ENCODE results near the gene ECM2.
A peak's percentile ranks its signal among the peaks of the same experiment; 100 is the strongest.

The ECM2 gene

DNA sequence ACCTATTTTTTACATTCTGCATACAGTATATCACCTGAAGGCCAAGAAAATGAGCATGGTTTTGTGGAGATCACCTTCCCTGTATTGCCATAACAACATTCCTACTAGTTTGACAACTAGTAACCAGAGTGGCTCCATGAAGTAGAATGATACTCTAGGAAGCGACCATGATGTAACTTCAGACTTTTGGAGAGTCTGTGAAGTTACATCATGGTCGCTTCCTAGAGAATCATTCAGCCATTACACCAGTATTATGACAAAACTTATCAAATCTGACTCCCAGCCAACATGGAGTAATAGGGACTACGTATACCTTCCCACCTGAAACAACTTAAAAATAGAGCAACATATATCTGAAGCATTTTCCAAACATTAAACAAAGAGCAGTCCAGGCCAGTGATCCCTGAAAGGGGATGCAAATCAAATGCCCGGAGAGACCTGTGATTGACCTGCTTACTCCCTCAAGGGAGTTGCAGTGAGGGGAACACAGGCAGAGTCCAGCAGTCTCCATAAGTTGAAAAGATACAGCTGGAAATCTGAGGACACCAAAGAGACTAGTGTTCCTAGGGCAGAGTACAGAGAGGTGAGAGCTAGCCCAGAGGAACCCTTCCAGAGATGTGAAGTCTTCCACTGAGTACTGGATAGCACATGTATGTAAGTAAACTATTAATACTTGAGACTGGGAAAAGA is 7.8 kb downstream of the ECM2 start:
- H3K9me3 ChIP-seq (ENCODE audit: control insufficient read depth, insufficient read depth, low read length) = no peaks in the 10 kb centered on the region
- WGBS (ENCODE audit: insufficient coverage, insufficient read length) = no CpG with 5 or more reads among the region's 4 CpGs
- no peak overlapping the region for H3K27ac ChIP-seq (ENCODE audit: low read length)
- DNase-seq (ENCODE audit: low read depth, low spot score) = no peak
- no peak overlapping the region for H3K4me3 ChIP-seq (ENCODE audit: low read length)
- H3K27me3 ChIP-seq (ENCODE audit: control insufficient read depth, insufficient read depth, low read length) = no peaks in the 10 kb centered on the region
- H3K4me1 ChIP-seq (ENCODE audit: control insufficient read depth, insufficient read depth, low read length) = no peaks in the 10 kb centered on the region
- no peaks in the 10 kb centered on the region for H3K36me3 ChIP-seq (ENCODE audit: control insufficient read depth, insufficient read depth, low read length)

DNA sequence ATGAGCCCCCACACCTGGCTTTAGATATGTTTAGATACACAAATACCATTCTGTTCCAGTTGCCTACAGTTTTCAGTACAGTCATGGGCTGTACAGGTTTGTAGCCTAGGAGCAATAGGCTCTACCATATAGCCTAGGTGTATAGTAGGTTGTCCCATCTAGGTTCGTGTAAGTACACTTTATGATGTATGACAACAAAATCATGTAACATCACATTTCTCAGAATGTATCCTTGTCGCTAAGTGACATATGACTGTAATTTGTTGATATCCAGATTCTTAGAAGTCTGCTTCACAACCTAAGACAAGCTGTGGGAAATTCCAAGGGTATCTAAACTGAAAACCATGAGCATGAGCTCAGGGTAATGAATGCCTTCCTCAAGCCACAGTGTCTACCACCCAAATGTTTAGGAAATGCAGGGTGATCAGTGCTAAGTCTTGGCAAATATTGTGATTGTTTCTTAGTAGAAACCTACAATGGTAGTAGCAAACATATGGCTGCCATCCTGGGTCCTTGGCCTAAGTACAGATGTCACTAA is 8.4 kb downstream of the ECM2 start:
- Histone ChIP-seq H3K36me3 (ENCODE audit: control insufficient read depth, insufficient read depth, low read length) (no peaks in the 10 kb centered on the region), H3K4me1 (ENCODE audit: control insufficient read depth, insufficient read depth, low read length) (no peaks in the 10 kb centered on the region), H3K27ac (ENCODE audit: low read length) (no peak overlapping the region), H3K4me3 (ENCODE audit: low read length) (no peak overlapping the region), H3K9me3 (ENCODE audit: control insufficient read depth, insufficient read depth, low read length) (no peaks in the 10 kb centered on the region), H3K27me3 (ENCODE audit: control insufficient read depth, insufficient read depth, low read length) (no peaks in the 10 kb centered on the region)
- DNase-seq (ENCODE audit: low read depth, low spot score) = no peak
- WGBS (ENCODE audit: insufficient coverage, insufficient read length) = no CpG with 5 or more reads among the region's 2 CpGs

DNA sequence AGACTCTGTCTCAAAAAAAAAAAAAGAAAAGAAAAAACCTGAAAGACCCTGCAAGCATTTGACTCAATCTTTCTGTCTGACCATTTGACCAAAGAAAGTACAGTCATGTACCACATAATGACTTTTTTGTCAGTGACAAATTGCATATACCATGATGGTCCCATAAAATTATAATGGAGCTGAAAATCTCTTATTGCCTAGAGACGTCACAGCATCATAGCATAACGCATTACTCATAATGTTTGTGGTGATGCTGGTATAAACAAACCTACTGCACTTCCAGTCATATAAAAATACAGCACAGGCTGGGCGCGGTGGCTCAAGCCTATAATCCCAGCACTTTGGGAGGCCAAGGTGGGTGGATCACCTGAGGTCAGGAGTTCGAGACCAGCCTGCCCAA is 10.5 kb downstream of the ECM2 start:
- no peaks in the 10 kb centered on the region for H3K27me3 ChIP-seq (ENCODE audit: control insufficient read depth, insufficient read depth, low read length)
- no peaks in the 10 kb centered on the region for H3K36me3 ChIP-seq (ENCODE audit: control insufficient read depth, insufficient read depth, low read length)
- H3K4me3 ChIP-seq (ENCODE audit: low read length) = no peak overlapping the region
- no peak for DNase-seq (ENCODE audit: low read depth, low spot score)
- no peaks in the 10 kb centered on the region for H3K4me1 ChIP-seq (ENCODE audit: control insufficient read depth, insufficient read depth, low read length)
- no peaks in the 10 kb centered on the region for H3K9me3 ChIP-seq (ENCODE audit: control insufficient read depth, insufficient read depth, low read length)
- no peak overlapping the region for H3K27ac ChIP-seq (ENCODE audit: low read length)
- WGBS (ENCODE audit: insufficient coverage, insufficient read length) = no CpG with 5 or more reads among the region's 5 CpGs

DNA sequence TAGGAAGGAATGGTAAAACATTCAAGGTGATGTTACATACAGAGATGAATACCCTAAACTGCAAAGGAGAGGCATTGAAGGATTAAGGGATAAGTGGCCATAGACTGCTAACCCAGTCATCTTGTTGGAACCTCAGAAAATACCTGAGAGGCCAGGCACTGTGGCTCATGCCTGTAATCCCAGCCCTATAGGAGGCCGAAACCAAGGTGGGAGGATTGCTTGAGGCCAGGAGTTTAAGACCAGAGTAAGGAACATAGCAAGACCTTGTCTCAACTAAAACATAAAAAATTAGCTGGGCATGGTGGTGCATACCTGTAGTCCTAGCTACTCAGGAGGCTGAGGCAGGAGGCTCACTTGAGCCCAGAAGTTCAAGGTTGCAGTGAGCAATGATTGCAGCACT is 10.9 kb downstream of the ECM2 start:
- Histone ChIP-seq H3K4me1 (ENCODE audit: control insufficient read depth, insufficient read depth, low read length) (no peaks in the 10 kb centered on the region), H3K4me3 (ENCODE audit: low read length) (no peak overlapping the region), H3K36me3 (ENCODE audit: control insufficient read depth, insufficient read depth, low read length) (no peaks in the 10 kb centered on the region), H3K27me3 (ENCODE audit: control insufficient read depth, insufficient read depth, low read length) (no peaks in the 10 kb centered on the region), H3K27ac (ENCODE audit: low read length) (no peak overlapping the region), H3K9me3 (ENCODE audit: control insufficient read depth, insufficient read depth, low read length) (no peaks in the 10 kb centered on the region)
- no peak for DNase-seq (ENCODE audit: low read depth, low spot score)
- no CpG with 5 or more reads among the region's 1 CpG for WGBS (ENCODE audit: insufficient coverage, insufficient read length)

DNA sequence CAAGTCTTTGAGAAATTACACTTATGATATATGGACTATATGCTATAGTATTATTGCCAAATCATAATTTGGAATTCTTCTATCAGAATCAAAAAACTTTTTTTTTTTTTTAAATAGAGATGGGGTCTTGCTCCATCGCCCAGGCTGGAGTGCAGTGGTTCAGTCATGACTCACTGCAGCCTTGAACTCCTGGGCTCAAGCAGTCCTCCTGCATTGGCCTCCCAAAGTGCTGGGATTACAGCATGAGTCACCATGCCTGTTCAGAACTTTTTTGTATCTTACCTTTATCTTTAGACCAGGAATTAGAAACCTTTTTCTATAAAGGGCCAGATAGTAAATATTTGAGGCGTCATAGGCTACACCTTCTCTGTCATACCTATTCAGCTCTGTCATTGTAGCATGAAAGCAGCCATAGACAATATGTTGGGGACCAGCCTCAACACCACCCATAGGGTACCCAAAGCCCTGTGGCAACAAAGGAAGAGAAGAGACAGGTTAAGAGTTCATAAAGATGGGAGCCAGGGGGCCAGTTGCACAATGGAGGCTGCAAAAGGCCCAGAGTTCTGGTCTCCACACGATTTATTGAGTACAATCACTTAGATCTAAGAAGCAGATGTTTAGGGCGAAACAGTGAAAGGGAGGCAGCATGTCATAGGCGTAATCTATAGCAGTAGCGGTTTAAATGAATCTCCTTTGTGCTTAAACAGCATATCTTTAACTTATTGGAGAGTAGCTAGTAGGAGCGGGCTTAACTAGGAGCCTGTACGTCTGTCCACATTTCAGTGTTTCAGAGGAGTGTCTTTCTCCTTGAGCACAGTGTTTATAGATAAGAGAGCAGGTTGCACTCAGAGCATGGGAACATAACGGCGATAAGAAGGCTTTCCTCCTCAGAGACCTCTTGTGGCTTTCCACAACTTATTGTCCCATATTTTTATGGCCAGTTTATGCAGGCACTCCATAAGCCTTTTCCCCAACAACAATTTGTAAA is 12.5 kb downstream of the ECM2 start:
- H3K4me3 ChIP-seq (ENCODE audit: low read length) = no peak overlapping the region
- no peaks in the 10 kb centered on the region for H3K27me3 ChIP-seq (ENCODE audit: control insufficient read depth, insufficient read depth, low read length)
- no peaks in the 10 kb centered on the region for H3K36me3 ChIP-seq (ENCODE audit: control insufficient read depth, insufficient read depth, low read length)
- no peak for DNase-seq (ENCODE audit: low read depth, low spot score)
- no peaks in the 10 kb centered on the region for H3K9me3 ChIP-seq (ENCODE audit: control insufficient read depth, insufficient read depth, low read length)
- no peak overlapping the region for H3K27ac ChIP-seq (ENCODE audit: low read length)
- no peaks in the 10 kb centered on the region for H3K4me1 ChIP-seq (ENCODE audit: control insufficient read depth, insufficient read depth, low read length)
- WGBS (ENCODE audit: insufficient coverage, insufficient read length) = no CpG with 5 or more reads among the region's 10 CpGs

DNA sequence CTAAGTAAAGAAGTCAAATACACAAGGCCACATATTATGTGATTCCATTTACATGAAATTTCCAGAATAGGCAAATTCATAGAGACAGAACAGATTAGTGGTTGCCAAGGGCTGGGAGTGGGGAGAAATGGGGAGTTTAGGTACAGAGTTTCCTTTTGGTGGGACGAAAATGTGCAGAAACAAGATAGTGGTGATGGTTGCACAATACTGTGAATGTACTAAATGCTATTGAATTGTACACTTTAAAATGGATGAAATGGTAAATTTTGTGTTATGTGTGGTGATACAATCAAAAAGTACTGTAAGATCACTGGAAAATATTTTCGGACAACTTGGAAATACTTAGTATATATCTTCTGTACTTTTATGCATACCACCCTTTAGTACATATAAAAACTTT is 15.0 kb downstream of the ECM2 start:
- WGBS (ENCODE audit: insufficient coverage, insufficient read length) = no CpG with 5 or more reads among the region's 2 CpGs
- H3K27ac ChIP-seq (ENCODE audit: low read length) = no peak overlapping the region
- H3K9me3 ChIP-seq (ENCODE audit: control insufficient read depth, insufficient read depth, low read length) = no peaks in the 10 kb centered on the region
- H3K4me1 ChIP-seq (ENCODE audit: control insufficient read depth, insufficient read depth, low read length) = peaks cover 1% of the 10 kb centered on the region; the same call in 1 of the 2 replicates
- DNase-seq (ENCODE audit: low read depth, low spot score) = no peak
- H3K27me3 ChIP-seq (ENCODE audit: control insufficient read depth, insufficient read depth, low read length) = no peaks in the 10 kb centered on the region
- H3K36me3 ChIP-seq (ENCODE audit: control insufficient read depth, insufficient read depth, low read length) = no peaks in the 10 kb centered on the region
- no peak overlapping the region for H3K4me3 ChIP-seq (ENCODE audit: low read length)

DNA sequence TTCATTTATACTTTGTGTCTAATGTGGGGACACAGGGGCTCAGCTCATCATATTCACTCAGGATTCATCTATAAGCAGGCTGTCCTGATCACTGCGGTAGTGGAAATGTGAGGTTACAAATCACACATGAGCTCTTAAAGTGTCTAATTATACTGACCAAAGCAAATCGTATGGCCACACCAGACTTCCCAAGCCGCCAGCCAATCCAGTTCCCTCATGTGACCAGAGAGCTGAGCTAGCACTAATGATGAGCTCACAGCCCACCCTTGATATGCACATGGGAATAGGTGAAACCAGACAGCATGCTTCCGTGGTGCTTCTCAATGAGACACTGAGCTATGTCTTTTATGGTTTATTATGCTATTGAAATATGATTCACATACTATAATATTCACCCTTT is 17.6 kb downstream of the ECM2 start:
- Histone ChIP-seq H3K4me3 (ENCODE audit: low read length) (no peak overlapping the region), H3K27me3 (ENCODE audit: control insufficient read depth, insufficient read depth, low read length) (no peaks in the 10 kb centered on the region), H3K27ac (ENCODE audit: low read length) (no peak overlapping the region), H3K4me1 (ENCODE audit: control insufficient read depth, insufficient read depth, low read length) (peaks cover 1% of the 10 kb centered on the region; the same call in 1 of the 2 replicates), H3K36me3 (ENCODE audit: control insufficient read depth, insufficient read depth, low read length) (no peaks in the 10 kb centered on the region), H3K9me3 (ENCODE audit: control insufficient read depth, insufficient read depth, low read length) (no peaks in the 10 kb centered on the region)
- WGBS (ENCODE audit: insufficient coverage, insufficient read length) = no CpG with 5 or more reads among the region's 4 CpGs
- no peak for DNase-seq (ENCODE audit: low read depth, low spot score)

DNA sequence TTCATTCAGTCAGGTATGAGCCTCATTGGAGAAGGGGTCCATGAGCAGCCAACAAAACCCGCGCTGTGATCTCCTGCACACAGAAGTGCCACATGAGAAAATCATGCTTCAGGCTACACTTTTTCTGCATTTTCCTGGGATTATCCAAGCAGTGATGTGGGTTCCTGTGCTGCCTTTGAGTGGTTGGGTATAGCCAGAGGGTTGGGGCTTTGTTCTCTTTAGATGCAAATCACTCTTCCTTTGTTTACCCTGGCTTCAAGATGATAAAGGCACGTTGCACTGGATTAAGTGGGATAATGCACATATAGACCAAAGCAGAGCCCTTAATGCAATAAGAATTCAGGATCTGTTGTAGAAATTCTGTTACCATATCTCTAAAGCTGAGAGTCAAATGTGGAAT is 18.7 kb downstream of the ECM2 start:
- H3K9me3 ChIP-seq (ENCODE audit: control insufficient read depth, insufficient read depth, low read length) = no peaks in the 10 kb centered on the region
- H3K27ac ChIP-seq (ENCODE audit: low read length) = no peak overlapping the region
- no peaks in the 10 kb centered on the region for H3K36me3 ChIP-seq (ENCODE audit: control insufficient read depth, insufficient read depth, low read length)
- DNase-seq (ENCODE audit: low read depth, low spot score) = peak; percentile 5
- H3K4me3 ChIP-seq (ENCODE audit: low read length) = no peak overlapping the region
- WGBS (ENCODE audit: insufficient coverage, insufficient read length) = no CpG with 5 or more reads among the region's 3 CpGs
- H3K4me1 ChIP-seq (ENCODE audit: control insufficient read depth, insufficient read depth, low read length) = peaks cover 1% of the 10 kb centered on the region; the same call in 1 of the 2 replicates
- no peaks in the 10 kb centered on the region for H3K27me3 ChIP-seq (ENCODE audit: control insufficient read depth, insufficient read depth, low read length)

DNA sequence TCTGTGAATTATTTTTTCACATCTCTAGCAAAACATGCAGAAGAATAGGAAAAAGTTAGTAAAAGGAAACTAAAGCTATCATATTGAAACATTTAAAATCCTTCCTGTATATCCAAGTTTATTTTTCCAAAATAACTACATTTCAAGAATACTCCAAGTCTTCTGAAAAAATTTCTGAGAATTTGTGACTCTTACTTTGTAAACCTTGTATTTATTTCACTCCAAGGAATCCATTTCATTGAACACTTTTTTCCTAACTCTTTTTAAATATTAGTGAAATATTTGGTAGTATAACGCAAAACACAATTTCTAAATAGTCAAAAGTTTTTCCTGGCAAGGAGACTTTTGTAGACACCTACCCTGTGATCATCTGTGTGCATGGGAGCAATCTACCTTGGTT is 19.3 kb downstream of the ECM2 start:
- WGBS (ENCODE audit: insufficient coverage, insufficient read length) = no CpG with 5 or more reads among the region's 1 CpG
- Histone ChIP-seq H3K9me3 (ENCODE audit: control insufficient read depth, insufficient read depth, low read length) (no peaks in the 10 kb centered on the region), H3K4me1 (ENCODE audit: control insufficient read depth, insufficient read depth, low read length) (peaks cover 1% of the 10 kb centered on the region; the same call in 1 of the 2 replicates), H3K27me3 (ENCODE audit: control insufficient read depth, insufficient read depth, low read length) (no peaks in the 10 kb centered on the region), H3K27ac (ENCODE audit: low read length) (no peak overlapping the region), H3K36me3 (ENCODE audit: control insufficient read depth, insufficient read depth, low read length) (no peaks in the 10 kb centered on the region), H3K4me3 (ENCODE audit: low read length) (no peak overlapping the region)
- no peak for DNase-seq (ENCODE audit: low read depth, low spot score)

DNA sequence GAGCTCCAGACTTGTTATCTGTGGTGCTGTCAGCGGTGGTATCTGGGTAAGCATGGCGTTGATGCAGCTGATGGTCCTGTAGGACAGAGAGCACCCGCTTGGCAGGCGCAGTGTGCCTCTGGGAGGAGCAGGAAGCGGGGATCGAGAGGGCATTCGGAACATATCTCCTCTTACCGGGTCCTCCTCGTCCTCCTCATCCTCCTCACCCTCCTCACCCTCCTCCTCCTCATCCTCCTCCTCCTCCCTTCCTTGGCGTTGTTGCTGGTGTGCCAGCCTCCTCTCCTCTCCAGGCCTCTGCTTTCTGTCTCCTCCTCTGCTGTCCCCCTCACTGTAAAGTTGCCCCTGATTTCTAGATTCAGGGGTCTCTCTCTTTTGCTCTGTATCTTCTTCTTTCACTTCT is 21.2 kb downstream of the ECM2 start:
- peaks cover 1% of the 10 kb centered on the region; the same call in 1 of the 2 replicates for H3K4me1 ChIP-seq (ENCODE audit: control insufficient read depth, insufficient read depth, low read length)
- WGBS (ENCODE audit: insufficient coverage, insufficient read length) = no CpG with 5 or more reads among the region's 10 CpGs
- H3K36me3 ChIP-seq (ENCODE audit: control insufficient read depth, insufficient read depth, low read length) = no peaks in the 10 kb centered on the region
- no peak overlapping the region for H3K27ac ChIP-seq (ENCODE audit: low read length)
- no peaks in the 10 kb centered on the region for H3K27me3 ChIP-seq (ENCODE audit: control insufficient read depth, insufficient read depth, low read length)
- no peak overlapping the region for H3K4me3 ChIP-seq (ENCODE audit: low read length)
- DNase-seq (ENCODE audit: low read depth, low spot score) = no peak
- H3K9me3 ChIP-seq (ENCODE audit: control insufficient read depth, insufficient read depth, low read length) = no peaks in the 10 kb centered on the region

All from iPS DF 6.9 (cell line).